GM21528 (cell line): ENCODE results near the gene EBF4.
"Not testable (repeated sequence)": the region's sequence is repeated elsewhere in the genome, so short reads cannot be mapped to it uniquely, and the experiment has no call there.

Source experiments
- ATAC-seq: cut with Tn5 transposase; IDR thresholded peaks from one replicate; pipeline ENCODE4 v1.9.1; 2021; ENCODE audit warnings: mild to moderate bottlenecking, moderate library complexity; ENCODE audit not compliant: unreplicated experiment, low FRiP score

The EBF4 gene

GRCh38 chr20:2671977-2672376 is 20.6 kb upstream of the EBF4 start:
- ATAC-seq = no peak

GRCh38 chr20:2672446-2672845 is 20.1 kb upstream of the EBF4 start:
- ATAC-seq = no peak

- no peak for ATAC-seq
These were observed 19.1 kb upstream of the EBF4 start for GRCh38 chr20:2673453-2673852.

GRCh38 chr20:2680046-2680445 is 12.5 kb upstream of the EBF4 start:
- no peak for ATAC-seq

- ATAC-seq = not testable (repeated sequence)
These were observed 10.5 kb upstream of the EBF4 start for GRCh38 chr20:2682040-2682439.

GRCh38 chr20:2684817-2685216 is 7.8 kb upstream of the EBF4 start:
- ATAC-seq = not testable (repeated sequence)

- ATAC-seq = no peak
These were observed 5.1 kb upstream of the EBF4 start for GRCh38 chr20:2687514-2687913.

- no peak for ATAC-seq
These were observed 4.5 kb upstream of the EBF4 start for GRCh38 chr20:2688041-2688591.

- no peak for ATAC-seq
These were observed 2.4 kb upstream of the EBF4 start for GRCh38 chr20:2690213-2690612.

GRCh38 chr20:2690718-2691117 is 1.9 kb upstream of the EBF4 start:
- ATAC-seq = no peak

- ATAC-seq = no peak
These were observed 1.5 kb upstream of the EBF4 start for GRCh38 chr20:2691127-2691526.

GRCh38 chr20:2691663-2692035 is 931 bp upstream of the EBF4 start:
- no peak for ATAC-seq

GRCh38 chr20:2692886-2693285 is 306 bp downstream of the EBF4 start:
- no peak for ATAC-seq

GRCh38 chr20:2693286-2694007 is 867 bp downstream of the EBF4 start:
- ATAC-seq = no peak

GRCh38 chr20:2694008-2694471 is 1.5 kb downstream of the EBF4 start:
- no peak for ATAC-seq

GRCh38 chr20:2694519-2694918 is 1.9 kb downstream of the EBF4 start:
- no peak for ATAC-seq

GRCh38 chr20:2695206-2695983 is 2.8 kb downstream of the EBF4 start:
- ATAC-seq = no peak

- ATAC-seq = not testable (repeated sequence)
These were observed 3.5 kb downstream of the EBF4 start for GRCh38 chr20:2695984-2696525.

- ATAC-seq = no peak
These were observed 4.1 kb downstream of the EBF4 start for GRCh38 chr20:2696646-2697045.

GRCh38 chr20:2697768-2698167 is 5.2 kb downstream of the EBF4 start:
- no peak for ATAC-seq

- no peak for ATAC-seq
These were observed 5.7 kb downstream of the EBF4 start for GRCh38 chr20:2698186-2698817.
